ENCODE measurements around the gene DLG5. TPM values are rescaled to one million over a fixed set of nuclear protein-coding genes. Genes with fewer than 3 reads are reported as not detected.

DLG5 gene
- total RNA-seq, 3 donors from 2014 or later: 28.9 to 78.3 (median 35.1) TPM

GRCh38 chr10:77964811-77965210, 38.3 kb upstream of the DLG5 start:
- Histone ChIP-seq H3K4me3 (no peak overlapping the region), H3K9me3 (no peaks in the 10 kb centered on the region), H3K36me3 (ENCODE audit: low read depth) (no peaks in the 10 kb centered on the region), H3K4me1 (ENCODE audit: low read depth) (no peaks in the 10 kb centered on the region)
- DNase-seq (no peak), ATAC-seq (no peak)
- intact Hi-C loops (cut with DNase I, micrococcal nuclease): no loop called here
- no peak for TF ChIP-seq CTCF (IDR thresholded peaks at IDR 0.05)

GRCh38 chr10:77963901-77964300, 37.3 kb upstream of the DLG5 start:
- TF ChIP-seq CTCF (IDR thresholded peaks at IDR 0.05): no peak
- DNase-seq (no peak), ATAC-seq (no peak)
- H3K9me3 ChIP-seq: no peaks in the 10 kb centered on the region
- no peaks in the 10 kb centered on the region for H3K4me1 ChIP-seq (ENCODE audit: low read depth)
- intact Hi-C loops (cut with DNase I, micrococcal nuclease): no loop called here
- no peaks in the 10 kb centered on the region for H3K36me3 ChIP-seq (ENCODE audit: low read depth)
- H3K4me3 ChIP-seq: no peak overlapping the region

GRCh38 chr10:77962350-77963146, 36.0 kb upstream of the DLG5 start:
- no peaks in the 10 kb centered on the region for H3K36me3 ChIP-seq (ENCODE audit: low read depth)
- no peaks in the 10 kb centered on the region for H3K9me3 ChIP-seq
- no peak for DNase-seq
- no peak for TF ChIP-seq CTCF (IDR thresholded peaks at IDR 0.05)
- no peak for ATAC-seq
- intact Hi-C loops (cut with DNase I, micrococcal nuclease): no loop called here
- H3K4me1 ChIP-seq (ENCODE audit: low read depth): no peaks in the 10 kb centered on the region
- no peak overlapping the region for H3K4me3 ChIP-seq

- intact Hi-C loops (cut with DNase I, micrococcal nuclease): no loop called here
- ATAC-seq: no peak
- H3K9me3 ChIP-seq: no peaks in the 10 kb centered on the region
- no peak for DNase-seq
- TF ChIP-seq CTCF (IDR thresholded peaks at IDR 0.05): no peak
- no peak overlapping the region for H3K4me3 ChIP-seq
- no peaks in the 10 kb centered on the region for H3K36me3 ChIP-seq (ENCODE audit: low read depth)
- H3K4me1 ChIP-seq (ENCODE audit: low read depth): no peaks in the 10 kb centered on the region
These were observed 35.1 kb upstream of the DLG5 start for GRCh38 chr10:77961668-77962067.

GRCh38 chr10:77960829-77961329, 34.3 kb upstream of the DLG5 start:
- Histone ChIP-seq H3K4me1 (ENCODE audit: low read depth) (no peaks in the 10 kb centered on the region), H3K36me3 (ENCODE audit: low read depth) (no peaks in the 10 kb centered on the region), H3K4me3 (no peak overlapping the region), H3K9me3 (no peaks in the 10 kb centered on the region)
- ATAC-seq (no peak), DNase-seq (no peak)
- intact Hi-C loops (cut with DNase I, micrococcal nuclease): no loop called here
- no peak for TF ChIP-seq CTCF (IDR thresholded peaks at IDR 0.05)

All from mucosa of descending colon (tissue), 3 donors.